AG04450 (cell line): ENCODE results near the gene SLC17A7. TPM values are rescaled to one million over a fixed set of nuclear protein-coding genes. Genes with fewer than 3 reads are reported as not detected.
"Not testable (repeated sequence)": the region's sequence is repeated elsewhere in the genome, so short reads cannot be mapped to it uniquely, and the experiment has no call there.

ENCODE experiments used
- CTCF ChIA-PET: fragments of 300-600, 350-600 bp; formaldehyde crosslinking; extraction: SDS; loops from one replicate; lab custom pipeline; 2022; ENCODE audit warnings: antibody characterized with exemption, inconsistent platforms; lab: Charles Lee
- POLR2A ChIA-PET: fragments of 350-600 bp; formaldehyde crosslinking; extraction: SDS; loops from one replicate; lab custom pipeline; 2021; ENCODE audit warnings: antibody characterized with exemption, inconsistent platforms; lab: Yijun Ruan, JAX
- DNase-seq: peaks from one replicate; pipeline ENCODE4 v3.0.0-alpha.2; 2011; ENCODE audit warnings: low read depth, low spot score
- H3K27ac ChIP-seq: one replicate; pipeline ENCODE4 v1.5.1; 2012; ENCODE audit warnings: low read depth, low read length, control low read depth
- H3K27me3 ChIP-seq: one replicate; pipeline ENCODE4 v1.6.0; 2012; ENCODE audit warnings: low read length; ENCODE audit not compliant: control insufficient read depth, insufficient read depth
- H3K4me3 ChIP-seq: 2 replicates; pipeline ENCODE4 v1.5.1; 2011; ENCODE audit warnings: mild to moderate bottlenecking, low read depth, low read length, control low read depth
- H3K9me3 ChIP-seq: 2 replicates; pipeline ENCODE4 v1.5.1; 2012; ENCODE audit warnings: low read length; ENCODE audit not compliant: control insufficient read depth, insufficient read depth
- polyA plus RNA-seq: library from polyadenylated mRNA; depleted of rRNA; stranded (reverse); fragments of >200 nt; gene quantifications from 2 replicates; pipeline ENCODE4 v1.2.3, GENCODE V29; 2011
- TF ChIP-seq, protein P1 (sequence below): IDR thresholded peaks from 2 replicates; pipeline ENCODE4 v1.5.1; 2011; ENCODE audit warnings: low read depth, low read length, control low read depth, inconsistent platforms

SLC17A7 gene
- polyA plus RNA-seq, 1 experiment = 0.02 TPM

DNA sequence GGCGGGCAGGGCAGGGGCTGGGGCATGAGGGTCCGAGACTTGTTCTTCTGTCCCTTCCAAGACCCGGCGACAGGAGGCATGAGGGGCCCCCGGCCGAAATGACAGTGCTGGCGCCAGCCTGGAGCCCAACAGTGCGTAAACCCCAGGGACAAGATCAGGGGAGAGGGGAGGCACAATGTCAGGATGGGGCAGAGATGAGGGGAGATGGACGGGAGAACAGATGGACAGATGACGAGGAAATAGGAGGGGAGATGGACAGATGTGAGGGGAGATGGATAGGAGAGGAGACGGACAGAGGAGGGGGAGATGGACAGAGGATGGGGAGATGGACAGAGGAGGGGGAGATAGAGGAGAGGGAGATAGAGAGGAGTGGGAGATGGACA is 33.2 kb upstream of the SLC17A7 start:
- Histone ChIP-seq H3K27ac (peak overlapping the region; percentile 11), H3K4me3 (peak overlapping the region; percentile 72), H3K9me3 (peaks cover 4% of the 10 kb centered on the region; the same call in 1 of the 2 replicates), H3K27me3 (no peaks in the 10 kb centered on the region)
- TF ChIP-seq, protein P1, sequence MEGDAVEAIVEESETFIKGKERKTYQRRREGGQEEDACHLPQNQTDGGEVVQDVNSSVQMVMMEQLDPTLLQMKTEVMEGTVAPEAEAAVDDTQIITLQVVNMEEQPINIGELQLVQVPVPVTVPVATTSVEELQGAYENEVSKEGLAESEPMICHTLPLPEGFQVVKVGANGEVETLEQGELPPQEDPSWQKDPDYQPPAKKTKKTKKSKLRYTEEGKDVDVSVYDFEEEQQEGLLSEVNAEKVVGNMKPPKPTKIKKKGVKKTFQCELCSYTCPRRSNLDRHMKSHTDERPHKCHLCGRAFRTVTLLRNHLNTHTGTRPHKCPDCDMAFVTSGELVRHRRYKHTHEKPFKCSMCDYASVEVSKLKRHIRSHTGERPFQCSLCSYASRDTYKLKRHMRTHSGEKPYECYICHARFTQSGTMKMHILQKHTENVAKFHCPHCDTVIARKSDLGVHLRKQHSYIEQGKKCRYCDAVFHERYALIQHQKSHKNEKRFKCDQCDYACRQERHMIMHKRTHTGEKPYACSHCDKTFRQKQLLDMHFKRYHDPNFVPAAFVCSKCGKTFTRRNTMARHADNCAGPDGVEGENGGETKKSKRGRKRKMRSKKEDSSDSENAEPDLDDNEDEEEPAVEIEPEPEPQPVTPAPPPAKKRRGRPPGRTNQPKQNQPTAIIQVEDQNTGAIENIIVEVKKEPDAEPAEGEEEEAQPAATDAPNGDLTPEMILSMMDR = no peak
- ChIA-PET POLR2A (no interaction called here), CTCF (no interaction called here)
- DNase-seq = no peak

DNA sequence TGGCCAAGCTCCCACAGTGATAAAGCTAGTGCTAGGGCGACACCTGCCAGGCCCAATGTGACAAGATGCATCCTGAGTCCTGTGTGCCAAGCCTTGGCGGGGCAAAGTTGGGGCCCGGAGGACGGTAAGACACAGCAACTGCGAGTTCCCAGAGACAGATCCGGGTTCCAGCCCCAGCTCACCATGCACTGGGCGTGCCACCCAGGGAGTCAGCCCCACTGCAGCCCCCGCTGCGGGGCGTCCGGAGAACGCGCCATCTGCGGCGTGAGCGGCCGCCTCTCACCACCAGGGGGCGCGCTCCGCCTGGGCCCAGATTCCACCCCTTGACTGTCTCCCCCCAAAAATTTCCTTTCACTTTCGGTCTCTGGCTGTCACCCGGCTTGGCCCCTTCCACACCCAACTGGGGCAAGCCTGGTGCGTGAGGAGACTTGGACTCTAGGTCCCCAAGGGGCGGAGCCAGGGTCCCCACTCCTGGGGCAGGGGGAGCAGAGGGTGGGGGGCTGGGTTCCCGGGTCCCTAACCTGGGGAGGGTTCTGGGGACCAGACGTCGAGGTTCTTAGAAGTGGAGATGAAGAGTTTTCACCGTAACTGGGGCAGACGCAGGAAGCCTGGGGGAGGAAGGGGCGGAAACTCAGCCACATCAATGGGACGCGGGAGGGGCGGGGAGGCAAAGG is 32.7 kb upstream of the SLC17A7 start, which contains the start of gene FLT3LG:
Gene FLT3LG, plus strand, starts transcription at position 348 of the 674 bp plus-strand sequence. CDS start 425 bp downstream, outside the sequence.
- H3K9me3 ChIP-seq = peaks cover 4% of the 10 kb centered on the region; the same call in 1 of the 2 replicates
- DNase-seq = no peak
- peak within 1 kb of the TSS; percentile 72 for H3K4me3 ChIP-seq
- TF ChIP-seq, protein P1 = peak; percentile 96
- peak within 1 kb of the TSS; percentile 11 for H3K27ac ChIP-seq
- no peaks in the 10 kb centered on the region for H3K27me3 ChIP-seq
- ChIA-PET POLR2A (interaction anchor here (0.6 kb wide), 1 partner anchor 374 kb away, joined by 4 read pairs; no protein-coding TSS in a partner anchor), CTCF (interaction anchor here (0.7 to 2.0 kb wide), 14 partner anchors 9 to 205 kb away, joined by 3 to 30 read pairs (median 5); partner anchors contain the start of genes ALDH16A1, PIH1D1, RPS11 and RRAS)

DNA sequence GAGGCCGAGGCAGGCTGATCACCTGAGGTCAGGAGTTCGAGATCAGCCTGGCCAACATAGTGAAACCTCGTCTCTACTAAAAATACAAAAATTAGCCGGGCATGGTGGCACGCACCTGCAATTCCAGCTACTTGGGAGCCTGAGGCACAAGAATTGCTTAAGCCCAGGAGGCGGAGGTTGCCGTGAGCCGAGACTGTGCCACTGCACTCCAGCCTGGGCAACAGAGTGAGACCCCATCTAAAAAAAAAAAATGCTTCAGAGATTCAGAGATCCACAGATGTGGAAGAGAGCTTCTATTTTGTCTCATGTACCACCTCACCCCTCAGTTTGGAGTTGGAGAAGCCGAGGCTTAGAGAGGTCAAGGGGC is 32.2 kb upstream of the SLC17A7 start:
- CTCF ChIA-PET = interaction anchor here (0.7 to 2.0 kb wide), 15 partner anchors 8 to 208 kb away, joined by 3 to 30 read pairs (median 5); partner anchors contain the start of genes ALDH16A1, PIH1D1, RPS11 and RRAS
- H3K9me3 ChIP-seq, H3K27ac ChIP-seq, DNase-seq, H3K27me3 ChIP-seq: not testable (repeated sequence)
- peak overlapping the region; percentile 72 for H3K4me3 ChIP-seq
- POLR2A ChIA-PET = interaction anchor here (0.6 kb wide), 1 partner anchor 375 kb away, joined by 4 read pairs; no protein-coding TSS in a partner anchor

DNA sequence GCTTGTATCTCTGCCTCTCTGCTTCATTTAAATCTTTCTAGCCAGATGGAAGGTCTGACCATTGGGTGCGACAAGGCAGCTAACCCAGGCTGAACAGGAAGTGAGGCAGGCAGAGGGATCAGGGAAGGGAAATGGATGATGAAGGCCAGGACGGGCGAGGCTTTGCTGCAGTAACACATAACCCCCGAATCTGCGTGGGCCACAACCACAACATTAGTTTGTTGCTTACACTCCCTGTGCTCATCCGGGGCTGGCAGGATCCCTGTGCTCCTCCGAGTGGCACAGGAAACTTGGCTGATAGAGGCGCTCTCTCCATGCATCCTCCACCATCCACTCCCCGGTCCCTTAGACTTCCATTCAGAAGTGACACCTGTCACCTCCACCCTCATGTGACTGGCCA is 31.6 kb upstream of the SLC17A7 start:
- TF ChIP-seq, protein P1 = no peak

DNA sequence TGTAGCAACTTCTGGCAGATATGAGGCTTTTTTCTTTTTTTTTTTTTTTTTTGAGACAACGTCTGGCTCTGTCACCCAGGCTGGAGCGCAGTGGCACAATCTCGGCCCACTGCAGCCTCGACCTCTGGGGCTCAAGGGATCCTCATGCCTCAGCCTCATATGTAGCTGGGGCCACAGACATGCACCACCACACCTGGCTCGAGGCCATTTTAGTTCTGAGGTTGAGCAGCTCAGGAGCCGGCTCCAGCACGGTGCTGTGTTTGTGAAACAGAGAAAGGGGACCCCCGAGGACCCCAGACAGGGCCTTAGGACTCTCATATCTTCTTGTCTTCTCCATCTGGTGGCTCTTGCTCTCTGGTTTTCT is 29.3 kb upstream of the SLC17A7 start:
- Histone ChIP-seq H3K27me3 (no peaks in the 10 kb centered on the region), H3K9me3 (no peaks in the 10 kb centered on the region; the same call in 1 of the 2 replicates), H3K4me3 (no peak overlapping the region), H3K27ac (no peak overlapping the region)
- ChIA-PET POLR2A (no interaction called here), CTCF (interaction anchor here (0.6 to 1.5 kb wide), 3 partner anchors 20 to 76 kb away, joined by 4 to 5 read pairs (median 4); no protein-coding TSS in a partner anchor)
- DNase-seq = no peak
- TF ChIP-seq, protein P1 = no peak

More for the DNA sequence above, 31.6 kb upstream of the SLC17A7 start:
- ChIA-PET POLR2A (no interaction called here), CTCF (interaction anchor here (0.7 to 2.0 kb wide), 11 partner anchors 8 to 208 kb away, joined by 3 to 30 read pairs (median 8); partner anchors contain the start of genes ALDH16A1 and PIH1D1)
- no peaks in the 10 kb centered on the region; the same call in 1 of the 2 replicates for H3K9me3 ChIP-seq
- H3K4me3 ChIP-seq = no peak overlapping the region
- H3K27ac ChIP-seq = no peak overlapping the region
- no peak for DNase-seq
- H3K27me3 ChIP-seq = no peaks in the 10 kb centered on the region
